ENCODE results near the gene CCDC178. TPM values are rescaled to one million over a fixed set of nuclear protein-coding genes. Genes with fewer than 3 reads are reported as not detected.

The CCDC178 gene
- polyA plus RNA-seq, 4 donors, result 1.7 to 2.4 (median 1.8) TPM

- DNase-seq (ENCODE audit: low read depth in 4 of 4, low spot score in 3 of 4), result no peak
These were observed 509.7 kb downstream of the CCDC178 start for GRCh38 chr18:32930695-32931301.

- DNase-seq (ENCODE audit: low read depth in 4 of 4, low spot score in 3 of 4), result no peak
These were observed 511.3 kb downstream of the CCDC178 start for GRCh38 chr18:32929213-32929612.

- DNase-seq (ENCODE audit: low read depth in 4 of 4, low spot score in 3 of 4), result no peak
These were observed 517.5 kb downstream of the CCDC178 start for GRCh38 chr18:32922951-32923430.

GRCh38 chr18:32920796-32921787 is 519.4 kb downstream of the CCDC178 start:
- DNase-seq (ENCODE audit: low read depth in 4 of 4, low spot score in 3 of 4), result no peak

GRCh38 chr18:32919799-32920198 is 520.7 kb downstream of the CCDC178 start:
- peak in 1 of 4 donors; percentile 10 for DNase-seq (ENCODE audit: low read depth in 4 of 4, low spot score in 3 of 4)

- no peak for DNase-seq (ENCODE audit: low read depth in 4 of 4, low spot score in 3 of 4)
These were observed 521.8 kb downstream of the CCDC178 start for GRCh38 chr18:32918692-32919250.

- no peak for DNase-seq (ENCODE audit: low read depth in 4 of 4, low spot score in 3 of 4)
These were observed 525.0 kb downstream of the CCDC178 start for GRCh38 chr18:32915516-32915915.

- no peak for DNase-seq (ENCODE audit: low read depth in 4 of 4, low spot score in 3 of 4)
These were observed 528.7 kb downstream of the CCDC178 start for GRCh38 chr18:32911660-32912284.

GRCh38 chr18:32910694-32911296 is 529.7 kb downstream of the CCDC178 start:
- DNase-seq (ENCODE audit: low read depth in 4 of 4, low spot score in 3 of 4), result no peak

- no peak for DNase-seq (ENCODE audit: low read depth in 4 of 4, low spot score in 3 of 4)
These were observed 530.5 kb downstream of the CCDC178 start for GRCh38 chr18:32909798-32910561.

- DNase-seq (ENCODE audit: low read depth in 4 of 4, low spot score in 3 of 4), result no peak
These were observed 532.1 kb downstream of the CCDC178 start for GRCh38 chr18:32908424-32908805.

- no peak for DNase-seq (ENCODE audit: low read depth in 4 of 4, low spot score in 3 of 4)
These were observed 532.7 kb downstream of the CCDC178 start for GRCh38 chr18:32907648-32908423.

GRCh38 chr18:32907311-32907585 is 533.3 kb downstream of the CCDC178 start:
- DNase-seq (ENCODE audit: low read depth in 4 of 4, low spot score in 3 of 4), result no peak

GRCh38 chr18:32906506-32907310 is 533.8 kb downstream of the CCDC178 start:
- no peak for DNase-seq (ENCODE audit: low read depth in 4 of 4, low spot score in 3 of 4)

GRCh38 chr18:32905651-32906050 is 534.9 kb downstream of the CCDC178 start:
- no peak for DNase-seq (ENCODE audit: low read depth in 4 of 4, low spot score in 3 of 4)

GRCh38 chr18:32902568-32903330 is 537.8 kb downstream of the CCDC178 start:
- no peak for DNase-seq (ENCODE audit: low read depth in 4 of 4, low spot score in 3 of 4)

GRCh38 chr18:32899819-32900218 is 540.7 kb downstream of the CCDC178 start:
- DNase-seq (ENCODE audit: low read depth in 4 of 4, low spot score in 3 of 4), result no peak

Measured in right renal pelvis (tissue), 4 donors.